HepG2 (cell line): ENCODE data around the gene IPPK. TPM values are rescaled to one million over a fixed set of nuclear protein-coding genes. Genes with fewer than 3 reads are reported as not detected.

Experiments used
- ATAC-seq: fragments of 200-7000 bp; cut with Tn5 transposase; 3 replicates; pipeline ENCODE4 v1.9.1; 2020; ENCODE audit warnings: mild to moderate bottlenecking, moderate library complexity
- BruUV-seq: library from RNA; stranded (reverse); fragments of 400-500 nt; replicated peaks from 2 replicates; lab custom pipeline; 2021; lab: Mats Ljungman, UMichigan
- CTCF ChIA-PET: fragments of 300-600 bp; formaldehyde crosslinking; extraction: SDS; loops from one replicate; lab custom pipeline; 2021; ENCODE audit warnings: low total read pairs, inconsistent platforms, low intra/inter-chr PET ratio; lab: Yijun Ruan, JAX
- POLR2A ChIA-PET: fragments of 350-600 bp; sonication (Branson Sonifier 250); formaldehyde crosslinking; loops from one replicate; lab custom pipeline; 2020; ENCODE audit warnings: antibody characterized with exemption, inconsistent platforms; lab: Yijun Ruan, JAX
- DNase-seq: peaks from one replicate; pipeline ENCODE4 v3.0.0-alpha.2; 2015; ENCODE audit warnings: low spot score
- FAIRE-seq: peaks from 3 replicates; lab custom pipeline; 2011; peaks lifted over from hg19 to GRCh38; lab: Jason Lieb, UNC
- H2AFZ ChIP-seq: one replicate; pipeline ENCODE4 v1.6.1; 2011; ENCODE audit warnings: low read length, inconsistent platforms
- H3K27ac ChIP-seq: fragments of 300-600 bp; 3 replicates; pipeline ENCODE4 v1.8.0; 2011; ENCODE audit warnings: mixed run types, mild to moderate bottlenecking, mixed read lengths, low read length, inconsistent platforms; ENCODE audit not compliant: insufficient read depth; ENCODE audit errors: extremely low read length
- H3K27me3 ChIP-seq, 2 experiments: fragments of 200-600 bp in 1 of 2; 2 replicates in 1 of 2; 3 replicates in 1 of 2; pipeline versions ENCODE4 v1.6.0 to v1.8.0; 2011; ENCODE audit warnings: low read length in 2 of 2, mild to moderate bottlenecking in 2 of 2, moderate library complexity in 2 of 2, inconsistent platforms in 1 of 2; ENCODE audit not compliant: insufficient read depth in 2 of 2, control insufficient read depth in 1 of 2
- H3K36me3 ChIP-seq, 2 experiments: fragments of 200-600 bp in 1 of 2; replicated peaks in 1 of 2; 2 replicates in 1 of 2; 3 replicates in 1 of 2; pipeline versions ENCODE4 v1.5.1 to v1.8.0; 2011; ENCODE audit warnings: low read length in 2 of 2, inconsistent platforms in 1 of 2; ENCODE audit not compliant: insufficient read depth in 2 of 2, control insufficient read depth in 1 of 2
- H3K4me1 ChIP-seq: 2 replicates; pipeline ENCODE4 v1.5.1; 2012; ENCODE audit warnings: low read length, inconsistent platforms; ENCODE audit not compliant: insufficient read depth
- H3K4me2 ChIP-seq: 2 replicates; pipeline ENCODE4 v1.6.0; 2011; ENCODE audit warnings: low read depth, low read length, inconsistent platforms
- H3K4me3 ChIP-seq, 3 experiments: fragments of 200-600 bp in 1 of 3; sonication (generic), shearing (Covaris generic) in 1 of 3; replicated peaks in 1 of 3; 2 replicates each; pipeline ENCODE4 v1.5.1; 2011 to 2016; ENCODE audit warnings: low read length in 3 of 3, inconsistent platforms in 2 of 3, low read depth in 2 of 3, mild to moderate bottlenecking in 2 of 3, control low read depth in 1 of 3, mixed read lengths in 1 of 3; ENCODE audit not compliant: insufficient read depth in 1 of 3
- H3K79me2 ChIP-seq: one replicate; pipeline ENCODE4 v1.6.1; 2011; ENCODE audit warnings: low read length, inconsistent platforms; ENCODE audit not compliant: insufficient read depth
- H3K9ac ChIP-seq: 2 replicates; pipeline ENCODE4 v1.6.0; 2011; ENCODE audit warnings: mild to moderate bottlenecking, low read depth, low read length, inconsistent platforms; ENCODE audit not compliant: insufficient read depth
- H3K9me3 ChIP-seq: 2 replicates; pipeline ENCODE4 v1.5.1; 2012; ENCODE audit warnings: mild to moderate bottlenecking, low read length
- H4K20me1 ChIP-seq: 2 replicates; pipeline ENCODE4 v1.6.0; 2011; ENCODE audit warnings: inconsistent platforms, mild to moderate bottlenecking, low read length, moderate library complexity; ENCODE audit not compliant: insufficient read depth
- CHCHD3 ChIP-seq: sonication (generic); formaldehyde crosslinking; IDR thresholded peaks from 2 replicates; pipeline ENCODE4 v1.8.0; 2022; ENCODE audit warnings: mild to moderate bottlenecking, missing genetic modification reagents, moderate library complexity
- MATR3 ChIP-seq: sonication (generic); formaldehyde crosslinking; IDR thresholded peaks from 2 replicates; pipeline ENCODE4 v1.4.0; 2020; ENCODE audit warnings: missing genetic modification reagents
- TSC22D2 ChIP-seq: sonication (generic); formaldehyde crosslinking; IDR thresholded peaks from 2 replicates; pipeline ENCODE4 v1.5.1; 2020; ENCODE audit warnings: missing genetic modification reagents, mild to moderate bottlenecking, borderline replicate concordance
- ZNF121 ChIP-seq: sonication (generic); formaldehyde crosslinking; IDR thresholded peaks from 2 replicates; pipeline ENCODE4 v1.5.0; 2020; ENCODE audit warnings: mild to moderate bottlenecking, missing genetic modification reagents
- ZNF550 ChIP-seq: sonication (generic); formaldehyde crosslinking; IDR thresholded peaks from 2 replicates; pipeline ENCODE4 v1.4.0; 2020; ENCODE audit warnings: mild to moderate bottlenecking, missing genetic modification reagents, borderline replicate concordance
- ZNF614 ChIP-seq: IDR thresholded peaks from 2 replicates; pipeline ENCODE4 v1.6.1; 2018; ENCODE audit warnings: missing biosample characterization, missing genetic modification reagents, inconsistent platforms, borderline replicate concordance
- ZNF782 ChIP-seq: sonication (generic); formaldehyde crosslinking; IDR thresholded peaks from 2 replicates; pipeline ENCODE4 v1.4.0; 2020; ENCODE audit warnings: missing genetic modification reagents, mild to moderate bottlenecking, borderline replicate concordance
- WGBS: methylation state at CpG from one replicate; pipeline ENCODE4 v1.1.6; 2017; ENCODE audit warnings: low lambda C conversion rate; 5-methylcytosine and 5-hydroxymethylcytosine counted together
- in situ Hi-C: cut with HindIII; loops from 2 replicates; pipeline ENCODE4 v1.10.0; 2017; ENCODE audit warnings: low pct_unique_long_range_greater_than_20kb; ENCODE audit not compliant: extremely low pct_ligation_motif_present
- intact Hi-C: fragments of 100-400 bp; cut with micrococcal nuclease; formaldehyde crosslinking; loops from one replicate; pipeline ENCODE4 v1.10.0; 2022; ENCODE audit not compliant: unreplicated experiment
- polyA plus RNA-seq, 8 experiments: library from polyadenylated mRNA; depleted of rRNA in 3 of 8; stranded (reverse) in 7 of 8; unstranded in 1 of 8; fragments of >200 nt; fragmentation: Illumina TruSeq in 4 of 8; extraction: Trizol in 4 of 8; gene quantifications; 2 replicates each; pipeline versions ENCODE4 v1.2.1 to v1.2.3, GENCODE V29; 2011 to 2016; ENCODE audit warnings: low read depth in 4 of 8, missing spikeins in 1 of 8, mixed read lengths in 1 of 8; ENCODE audit not compliant: insufficient read depth in 1 of 8
- total RNA-seq, 5 experiments: library from RNA; depleted of rRNA; stranded (reverse); fragments of >200 nt; fragmentation: Illumina TruSeq; extraction: Trizol; gene quantifications; 2 replicates each; pipeline ENCODE4 v1.2.3, GENCODE V29; 2016; ENCODE audit warnings: low read depth in 1 of 5
- TF ChIP-seq, protein P1 (sequence below): sonication (generic); formaldehyde crosslinking; IDR thresholded peaks from 2 replicates; pipeline ENCODE4 v1.5.0; 2020; ENCODE audit warnings: mild to moderate bottlenecking, missing genetic modification reagents
- TF ChIP-seq, protein P2 (sequence below): sonication (generic); formaldehyde crosslinking; IDR thresholded peaks from 2 replicates; pipeline ENCODE4 v1.4.0; 2020; ENCODE audit warnings: missing genetic modification reagents

Gene IPPK
- total and polyA plus RNA-seq, 2 of the 13 experiments (the other 11 are each of a cell fraction or from before 2014, with no cell fraction given), result 9.9 to 14.1 TPM

DNA sequence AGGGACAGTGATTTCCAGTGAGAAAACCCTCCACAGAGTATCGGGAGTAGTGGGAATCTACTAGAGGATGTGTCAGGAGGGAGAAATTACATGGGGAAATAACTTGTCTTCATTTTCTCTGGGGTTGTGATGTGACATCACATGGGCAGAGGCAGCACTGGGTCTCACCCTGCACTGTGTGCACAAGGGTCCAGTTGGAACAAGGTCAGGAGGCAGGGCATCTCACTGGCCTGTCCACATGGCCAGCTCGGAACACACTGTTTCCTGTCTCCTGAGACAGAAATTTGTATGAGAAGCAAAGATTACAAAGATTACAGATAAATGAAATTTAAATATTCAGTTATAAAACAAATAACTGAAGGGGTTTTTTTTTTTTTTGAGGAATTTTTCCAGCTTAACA lies 71.5 kb downstream of the IPPK start (continued):
- TF ChIP-seq, protein P1, sequence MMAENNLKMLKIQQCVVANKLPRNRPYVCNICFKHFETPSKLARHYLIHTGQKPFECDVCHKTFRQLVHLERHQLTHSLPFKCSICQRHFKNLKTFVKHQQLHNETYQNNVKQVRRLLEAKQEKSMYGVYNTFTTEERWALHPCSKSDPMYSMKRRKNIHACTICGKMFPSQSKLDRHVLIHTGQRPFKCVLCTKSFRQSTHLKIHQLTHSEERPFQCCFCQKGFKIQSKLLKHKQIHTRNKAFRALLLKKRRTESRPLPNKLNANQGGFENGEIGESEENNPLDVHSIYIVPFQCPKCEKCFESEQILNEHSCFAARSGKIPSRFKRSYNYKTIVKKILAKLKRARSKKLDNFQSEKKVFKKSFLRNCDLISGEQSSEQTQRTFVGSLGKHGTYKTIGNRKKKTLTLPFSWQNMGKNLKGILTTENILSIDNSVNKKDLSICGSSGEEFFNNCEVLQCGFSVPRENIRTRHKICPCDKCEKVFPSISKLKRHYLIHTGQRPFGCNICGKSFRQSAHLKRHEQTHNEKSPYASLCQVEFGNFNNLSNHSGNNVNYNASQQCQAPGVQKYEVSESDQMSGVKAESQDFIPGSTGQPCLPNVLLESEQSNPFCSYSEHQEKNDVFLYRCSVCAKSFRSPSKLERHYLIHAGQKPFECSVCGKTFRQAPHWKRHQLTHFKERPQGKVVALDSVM (CRISPR knock-in tag), result no peak
- TF ChIP-seq ZNF782 (CRISPR knock-in tag), result no peak
- TF ChIP-seq MATR3 (CRISPR knock-in tag), result no peak
- TF ChIP-seq CHCHD3 (CRISPR knock-in tag), result no peak

- Histone ChIP-seq H3K9ac (no peak overlapping the region), H3K9me3 (no peaks in the 10 kb centered on the region), H3K4me1 (peaks cover 38% of the 10 kb centered on the region), H3K27ac (no peak overlapping the region), H2AFZ (no peak overlapping the region), H3K27me3 (no peaks in the 10 kb centered on the region), H3K4me2 (no peak overlapping the region), H3K79me2 (no peaks in the 10 kb centered on the region), H4K20me1 (no peaks in the 10 kb centered on the region), H3K36me3 (no peaks in the 10 kb centered on the region), H3K4me3 (no peak overlapping the region)
- no peak for DNase-seq
- CTCF ChIA-PET, result no interaction called here
- no peak for FAIRE-seq
- no TSS peak for BruUV-seq
- intact Hi-C loops, result no loop called here
- no peak for ATAC-seq
- WGBS, result 19% methylated on average over 1 of the region's 1 CpG
- TF ChIP-seq ZNF121 (CRISPR knock-in tag) (peak; percentile 66), ZNF614 (CRISPR knock-in tag) (no peak), TSC22D2 (no peak), ZNF550 (CRISPR knock-in tag) (no peak)
- TF ChIP-seq, protein P2, sequence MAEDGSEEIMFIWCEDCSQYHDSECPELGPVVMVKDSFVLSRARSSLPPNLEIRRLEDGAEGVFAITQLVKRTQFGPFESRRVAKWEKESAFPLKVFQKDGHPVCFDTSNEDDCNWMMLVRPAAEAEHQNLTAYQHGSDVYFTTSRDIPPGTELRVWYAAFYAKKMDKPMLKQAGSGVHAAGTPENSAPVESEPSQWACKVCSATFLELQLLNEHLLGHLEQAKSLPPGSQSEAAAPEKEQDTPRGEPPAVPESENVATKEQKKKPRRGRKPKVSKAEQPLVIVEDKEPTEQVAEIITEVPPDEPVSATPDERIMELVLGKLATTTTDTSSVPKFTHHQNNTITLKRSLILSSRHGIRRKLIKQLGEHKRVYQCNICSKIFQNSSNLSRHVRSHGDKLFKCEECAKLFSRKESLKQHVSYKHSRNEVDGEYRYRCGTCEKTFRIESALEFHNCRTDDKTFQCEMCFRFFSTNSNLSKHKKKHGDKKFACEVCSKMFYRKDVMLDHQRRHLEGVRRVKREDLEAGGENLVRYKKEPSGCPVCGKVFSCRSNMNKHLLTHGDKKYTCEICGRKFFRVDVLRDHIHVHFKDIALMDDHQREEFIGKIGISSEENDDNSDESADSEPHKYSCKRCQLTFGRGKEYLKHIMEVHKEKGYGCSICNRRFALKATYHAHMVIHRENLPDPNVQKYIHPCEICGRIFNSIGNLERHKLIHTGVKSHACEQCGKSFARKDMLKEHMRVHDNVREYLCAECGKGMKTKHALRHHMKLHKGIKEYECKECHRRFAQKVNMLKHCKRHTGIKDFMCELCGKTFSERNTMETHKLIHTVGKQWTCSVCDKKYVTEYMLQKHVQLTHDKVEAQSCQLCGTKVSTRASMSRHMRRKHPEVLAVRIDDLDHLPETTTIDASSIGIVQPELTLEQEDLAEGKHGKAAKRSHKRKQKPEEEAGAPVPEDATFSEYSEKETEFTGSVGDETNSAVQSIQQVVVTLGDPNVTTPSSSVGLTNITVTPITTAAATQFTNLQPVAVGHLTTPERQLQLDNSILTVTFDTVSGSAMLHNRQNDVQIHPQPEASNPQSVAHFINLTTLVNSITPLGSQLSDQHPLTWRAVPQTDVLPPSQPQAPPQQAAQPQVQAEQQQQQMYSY, result no peak
- TF ChIP-seq, all 625 proteins: peak for 1
- in situ Hi-C loops, result no loop called here
- POLR2A ChIA-PET, result interaction anchor here (1.0 kb wide), 1 partner anchor 9 kb away, joined by 3 read pairs; no protein-coding TSS in a partner anchor
Measured at GRCh38 chr9:92595930-92596329, 74.0 kb downstream of the IPPK start.
